GM12874 (cell line): Measurements from ENCODE around the gene C10orf120.

ENCODE experiments used
- CTCF ChIP-seq: IDR thresholded peaks from 2 replicates; pipeline ENCODE4 v1.5.1; 2011; ENCODE audit warnings: low read depth, mild to moderate bottlenecking, control low read depth, low read length, moderate library complexity; ENCODE audit not compliant: insufficient read depth

The C10orf120 gene

GRCh38 chr10:122660696-122661095 lies 39.0 kb downstream of the C10orf120 start:
- no peak for TF ChIP-seq CTCF

- no peak for TF ChIP-seq CTCF
Observed at GRCh38 chr10:122659651-122660050, 40.0 kb downstream of the C10orf120 start.

- TF ChIP-seq CTCF = no peak
Observed at GRCh38 chr10:122659126-122659525, 40.5 kb downstream of the C10orf120 start.

GRCh38 chr10:122658356-122659049 lies 41.1 kb downstream of the C10orf120 start:
- TF ChIP-seq CTCF = no peak

- TF ChIP-seq CTCF = no peak
Observed at GRCh38 chr10:122657729-122658128, 41.9 kb downstream of the C10orf120 start.

GRCh38 chr10:122657255-122657654 lies 42.4 kb downstream of the C10orf120 start:
- TF ChIP-seq CTCF = no peak

- TF ChIP-seq CTCF = no peak
Observed at GRCh38 chr10:122656741-122657140, 42.9 kb downstream of the C10orf120 start.
